Measurements from ENCODE around the gene ESYT3. TPM values are rescaled to one million over a fixed set of nuclear protein-coding genes. Genes with fewer than 3 reads are reported as not detected.

The ESYT3 gene
- total and polyA plus RNA-seq, 2 of the 8 experiments (the other 6 are each of a cell fraction or from before 2014, with no cell fraction given) = 4.4 to 7.3 TPM

GRCh38 chr3:138389144-138389601, 45.2 kb upstream of the ESYT3 start (continued):
- no peak for TF ChIP-seq ATF2 (IDR thresholded peaks at IDR 0.05; ENCODE audit: low read length)
- no peak for TF ChIP-seq SAP30 (IDR thresholded peaks at IDR 0.05; ENCODE audit: insufficient read depth, insufficient replicate concordance, low read length)
- no peak for TF ChIP-seq SIX5 (IDR thresholded peaks at IDR 0.05; ENCODE audit: low read depth, low read length)
- TF ChIP-seq CEBPB (IDR thresholded peaks at IDR 0.05; ENCODE audit: low read depth, low read length) = no peak
- no peak for TF ChIP-seq RBBP5 (IDR thresholded peaks at IDR 0.05; ENCODE audit: borderline replicate concordance, low read depth, low read length)
- TF ChIP-seq ASH2L (IDR thresholded peaks at IDR 0.05; ENCODE audit: low read length) = no peak
- no peak for TF ChIP-seq BCL11A (IDR thresholded peaks at IDR 0.05; ENCODE audit: low read depth in 2 of 2, low read length in 2 of 2)
- TF ChIP-seq KDM1A (IDR thresholded peaks at IDR 0.05; ENCODE audit: borderline replicate concordance, low read length) = no peak
- TF ChIP-seq SP1 (IDR thresholded peaks at IDR 0.05; ENCODE audit: low read depth, low read length) = no peak
- TF ChIP-seq NANOG (IDR thresholded peaks at IDR 0.05; ENCODE audit: insufficient read depth, low read depth, low read length, poor library complexity, severe bottlenecking) = no peak

Measured in H1 (cell line).